HG03045 (cell line): ENCODE measurements around the gene OR2V2.

Experiments used
- ATAC-seq: cut with Tn5 transposase; IDR thresholded peaks from one replicate; pipeline ENCODE4 v1.9.1; 2021; ENCODE audit warnings: mild to moderate bottlenecking, moderate library complexity; ENCODE audit not compliant: unreplicated experiment

The OR2V2 gene

GRCh38 chr5:181205761-181206649 lies 58.6 kb downstream of the OR2V2 start:
- ATAC-seq = no peak

DNA sequence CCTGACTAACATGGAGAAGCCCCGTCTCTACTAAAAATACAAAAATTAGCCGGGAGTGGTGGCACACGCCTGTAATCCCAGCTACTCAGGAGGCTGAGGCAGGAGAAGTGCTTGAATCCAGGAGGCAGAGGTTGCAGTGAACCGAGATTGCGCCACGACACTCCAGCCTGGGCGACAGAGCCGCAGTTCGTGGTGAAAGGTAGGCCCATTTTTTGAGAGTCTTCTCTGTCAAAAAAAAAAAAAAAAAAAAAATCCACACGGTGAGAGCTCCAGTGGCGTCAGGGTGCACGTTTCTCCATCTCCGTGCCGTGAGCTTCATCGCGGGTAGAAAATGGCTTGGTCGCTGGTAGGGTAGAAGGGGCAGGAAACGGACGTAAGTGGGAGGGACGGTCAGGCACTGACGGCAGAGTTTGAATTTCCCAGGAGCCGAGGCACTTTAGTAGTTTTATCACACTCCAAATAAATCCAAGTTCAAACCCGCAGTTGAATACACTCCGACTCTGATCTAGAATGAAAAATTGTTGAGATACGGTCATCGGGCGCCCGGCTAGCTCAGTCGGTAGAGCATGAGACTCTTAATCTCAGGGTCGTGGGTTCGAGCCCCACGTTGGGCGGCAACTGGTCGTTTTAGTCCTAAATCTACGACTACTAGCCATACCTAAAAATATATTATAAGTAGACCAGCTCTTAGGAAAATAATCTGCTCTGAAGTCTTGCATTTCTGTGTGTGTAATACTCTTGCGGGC lies 60.0 kb downstream of the OR2V2 start:
- ATAC-seq = peak; percentile 36

- no peak for ATAC-seq
Measured at GRCh38 chr5:181207960-181208253, 60.5 kb downstream of the OR2V2 start.
